HG02981 (cell line): ENCODE measurements around the gene TIGD6.
"Not testable (repeated sequence)": the region's sequence is repeated elsewhere in the genome, so short reads cannot be mapped to it uniquely, and the experiment has no call there.

Experiments
- ATAC-seq: cut with Tn5 transposase; IDR thresholded peaks from one replicate; pipeline ENCODE4 v1.9.1; 2021; ENCODE audit warnings: mild to moderate bottlenecking, moderate library complexity; ENCODE audit not compliant: unreplicated experiment

TIGD6 gene

GRCh38 chr5:149943177-149943949, 57.1 kb downstream of the TIGD6 start:
- ATAC-seq, result not testable (repeated sequence)
